ENCODE measurements around the gene BLOC1S4.
"Not testable (repeated sequence)": the region's sequence is repeated elsewhere in the genome, so short reads cannot be mapped to it uniquely, and the experiment has no call there.

The BLOC1S4 gene

DNA sequence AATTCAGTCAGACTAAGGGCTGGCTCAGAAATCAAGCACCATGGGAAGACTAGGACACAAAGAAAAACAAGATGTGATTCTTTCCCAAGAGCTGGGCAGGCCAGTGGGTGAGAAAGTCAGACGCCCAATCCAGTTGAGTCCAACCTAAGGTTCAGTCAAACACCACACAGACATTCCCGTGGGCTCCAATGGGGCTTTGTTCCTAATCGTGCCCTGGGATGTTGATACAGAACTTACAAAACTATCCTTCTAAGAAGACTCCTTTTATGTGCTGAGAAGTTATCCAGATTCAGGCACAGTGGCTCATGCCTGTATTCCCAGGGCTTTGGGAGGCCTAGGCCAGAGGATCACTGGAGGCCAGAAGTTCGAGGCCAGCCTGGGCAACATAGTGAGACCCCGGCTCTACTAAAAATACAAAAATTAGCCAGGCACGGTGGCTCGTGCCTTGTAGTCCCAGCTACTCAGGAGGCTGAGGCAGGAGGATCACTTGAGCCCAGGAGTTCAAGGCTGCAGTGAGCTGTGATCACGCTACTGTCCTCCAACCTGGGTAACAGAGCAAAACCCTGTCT is 3.7 kb downstream of the BLOC1S4 start:
- no peak for DNase-seq

GRCh38 chr4:6720202-6720699 is 4.3 kb downstream of the BLOC1S4 start:
- peak; percentile 13 for DNase-seq

DNA sequence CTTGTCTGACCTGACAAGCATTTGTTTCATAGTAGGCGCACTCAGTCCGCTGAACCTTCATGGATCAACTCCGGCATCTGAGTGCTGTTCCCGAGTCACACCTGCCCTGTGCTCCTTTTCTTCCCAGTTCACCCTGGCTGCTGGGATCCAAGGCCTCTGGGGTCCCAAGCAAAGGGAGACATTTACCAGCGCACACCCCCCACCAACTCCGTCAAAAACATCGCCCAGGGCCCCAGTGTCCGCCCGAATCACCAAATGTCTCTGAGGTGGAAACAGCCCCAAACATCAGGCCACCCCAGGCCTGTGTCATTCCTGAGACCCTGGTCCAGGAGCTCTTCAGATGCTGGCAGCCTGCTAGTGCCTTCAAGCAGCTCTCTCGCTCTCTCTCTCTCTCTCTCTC is 5.1 kb downstream of the BLOC1S4 start:
- DNase-seq, result no peak

GRCh38 chr4:6722891-6723290 is 6.9 kb downstream of the BLOC1S4 start:
- no peak for DNase-seq

- no peak for DNase-seq
These were observed 7.9 kb downstream of the BLOC1S4 start for GRCh38 chr4:6723851-6724250.

- no peak for DNase-seq
These were observed 8.6 kb downstream of the BLOC1S4 start for GRCh38 chr4:6724421-6725111.

DNA sequence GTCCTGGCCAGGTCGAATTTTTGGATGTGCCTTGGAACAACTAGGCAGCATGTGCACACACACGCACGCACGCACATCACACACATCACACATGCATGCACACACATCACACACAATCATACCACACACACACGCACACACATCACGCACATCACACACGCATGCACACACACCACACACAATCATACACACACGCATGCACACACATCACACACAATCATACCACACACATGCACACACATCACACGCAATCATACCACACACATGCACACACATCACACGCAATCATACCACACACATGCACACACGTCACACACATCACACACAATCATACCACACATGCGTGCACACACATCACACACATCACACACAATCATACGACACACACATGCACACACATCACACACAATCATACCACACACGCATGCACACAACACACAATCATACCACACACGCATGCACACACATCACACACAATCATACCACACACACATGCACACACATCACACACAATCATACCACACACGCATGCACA is 9.5 kb downstream of the BLOC1S4 start:
- not testable (repeated sequence) for DNase-seq

- no peak for DNase-seq
These were observed 11.3 kb downstream of the BLOC1S4 start for GRCh38 chr4:6727081-6727942.

- no peak for DNase-seq
These were observed 11.9 kb downstream of the BLOC1S4 start for GRCh38 chr4:6727943-6728250.

- no peak for DNase-seq
These were observed 12.5 kb downstream of the BLOC1S4 start for GRCh38 chr4:6728320-6729029.

GRCh38 chr4:6730603-6731317 is 14.8 kb downstream of the BLOC1S4 start:
- no peak for DNase-seq

DNA sequence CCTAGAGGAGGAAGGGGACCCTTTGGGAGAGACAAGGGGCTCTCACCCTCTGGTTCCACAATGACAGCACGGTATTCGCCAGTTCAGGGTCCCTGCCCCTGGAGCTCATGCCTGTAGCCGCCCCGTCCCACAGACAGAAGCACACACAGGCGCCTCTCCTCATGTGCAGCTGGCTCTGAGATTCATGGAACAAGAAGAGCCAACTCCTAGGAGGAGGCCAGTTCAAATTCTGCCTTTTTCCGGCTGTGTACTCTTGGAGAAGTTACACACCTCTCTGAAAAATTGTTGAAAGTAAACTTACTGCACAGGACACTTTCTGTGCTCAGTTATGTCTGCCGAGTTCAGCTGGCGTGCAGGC is 15.3 kb downstream of the BLOC1S4 start:
- DNase-seq, result no peak

- no peak for DNase-seq
These were observed 15.8 kb downstream of the BLOC1S4 start for GRCh38 chr4:6731780-6732179.

GRCh38 chr4:6732441-6733357 is 16.7 kb downstream of the BLOC1S4 start:
- no peak for DNase-seq

DNA sequence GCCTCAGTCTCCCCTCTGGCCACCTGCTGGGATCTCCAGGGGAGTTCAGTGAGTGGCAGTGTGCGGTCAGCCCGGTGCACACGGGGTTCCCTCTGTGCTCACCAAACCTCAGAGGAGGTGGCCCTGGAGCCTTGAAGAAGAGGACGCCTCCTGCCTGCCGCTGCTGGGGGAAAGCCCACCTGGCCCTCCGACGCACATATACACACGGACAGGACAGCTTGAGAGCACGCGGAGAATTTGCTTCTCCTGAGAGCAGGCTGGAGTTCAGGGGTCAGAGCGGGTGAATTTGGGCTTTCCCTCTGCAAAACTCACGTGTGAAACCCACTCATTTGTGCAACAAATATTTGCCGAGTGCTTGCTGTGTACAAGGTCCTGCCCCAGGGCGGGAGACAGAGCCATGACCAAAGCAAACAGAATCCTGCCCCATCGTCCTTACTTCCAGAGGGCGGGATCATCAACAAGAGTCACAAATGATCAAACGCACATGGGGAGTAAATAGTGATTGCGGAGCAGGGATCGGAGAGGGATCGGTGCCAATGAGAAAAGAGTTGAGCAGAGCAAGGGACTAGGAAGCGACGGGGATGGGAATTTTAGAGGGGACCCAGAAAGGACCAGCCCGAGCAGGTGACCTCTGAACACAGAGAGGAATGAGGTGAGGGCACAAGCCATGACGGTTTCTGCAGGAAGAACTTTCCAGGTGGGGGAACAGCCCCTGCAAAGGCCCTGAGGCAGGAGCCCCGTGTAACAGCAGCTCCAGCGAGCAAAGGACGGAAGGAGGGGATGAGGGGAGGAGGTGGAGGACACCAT is 17.6 kb downstream of the BLOC1S4 start:
- DNase-seq, result no peak

- no peak for DNase-seq
These were observed 18.3 kb downstream of the BLOC1S4 start for GRCh38 chr4:6734165-6734786.

- DNase-seq, result no peak
These were observed 23.9 kb downstream of the BLOC1S4 start for GRCh38 chr4:6739920-6740319.

DNA sequence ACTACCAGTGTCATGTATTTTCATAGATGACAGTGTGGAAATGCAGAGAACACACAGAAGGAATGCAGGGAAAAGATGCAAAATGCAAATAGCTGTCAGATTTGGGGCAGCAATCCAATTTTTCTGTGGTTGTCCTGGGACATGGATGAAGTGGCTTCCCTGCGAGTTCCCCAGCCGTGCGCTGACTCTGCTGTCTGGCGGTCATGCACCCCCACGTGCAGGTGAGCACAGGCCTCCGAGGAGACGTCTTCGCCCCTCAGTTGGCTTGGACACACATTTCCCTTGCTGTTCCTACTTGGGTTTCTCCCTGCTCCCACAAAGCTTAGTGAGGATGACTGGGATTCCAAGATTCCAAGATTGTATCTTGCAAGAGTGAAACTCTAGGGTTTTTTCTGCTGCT is 24.4 kb downstream of the BLOC1S4 start:
- no peak for DNase-seq

DNA sequence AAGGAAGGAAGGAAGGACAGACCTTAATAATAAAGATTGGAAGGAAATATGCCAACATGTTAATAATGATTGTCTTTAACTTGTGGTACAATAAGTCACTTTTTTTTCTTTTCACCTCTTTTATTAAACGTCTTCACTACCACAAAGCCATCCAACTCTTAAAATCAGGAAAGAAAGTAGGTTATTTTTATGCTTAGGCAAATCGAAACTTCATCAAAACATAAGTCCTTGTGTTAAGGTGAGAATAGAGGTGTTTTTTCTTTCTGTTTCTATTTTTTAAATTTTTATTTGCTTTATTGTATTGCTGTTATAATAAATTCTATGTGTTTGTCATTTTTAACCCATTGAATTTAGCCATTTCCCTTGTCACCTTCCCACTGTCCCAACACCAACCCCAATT is 26.5 kb downstream of the BLOC1S4 start:
- no peak for DNase-seq

- DNase-seq, result no peak
These were observed 27.0 kb downstream of the BLOC1S4 start for GRCh38 chr4:6742989-6743388.

Data from NCI-H2107 (cell line).